GM18507 (cell line): ENCODE data around the gene CYTIP.
A peak's percentile ranks its signal among the peaks of the same experiment; 100 is the strongest.
"Not testable (repeated sequence)": the region's sequence is repeated elsewhere in the genome, so short reads cannot be mapped to it uniquely, and the experiment has no call there.

Experiments
- DNase-seq: peaks from one replicate; pipeline ENCODE4 v3.0.0; 2011; ENCODE audit warnings: low read depth; ENCODE audit not compliant: insufficient read length; ENCODE audit errors: extremely low spot score
- FAIRE-seq: peaks from 2 replicates; lab custom pipeline; 2011; peaks lifted over from hg19 to GRCh38; lab: Jason Lieb, UNC

Gene CYTIP

DNA sequence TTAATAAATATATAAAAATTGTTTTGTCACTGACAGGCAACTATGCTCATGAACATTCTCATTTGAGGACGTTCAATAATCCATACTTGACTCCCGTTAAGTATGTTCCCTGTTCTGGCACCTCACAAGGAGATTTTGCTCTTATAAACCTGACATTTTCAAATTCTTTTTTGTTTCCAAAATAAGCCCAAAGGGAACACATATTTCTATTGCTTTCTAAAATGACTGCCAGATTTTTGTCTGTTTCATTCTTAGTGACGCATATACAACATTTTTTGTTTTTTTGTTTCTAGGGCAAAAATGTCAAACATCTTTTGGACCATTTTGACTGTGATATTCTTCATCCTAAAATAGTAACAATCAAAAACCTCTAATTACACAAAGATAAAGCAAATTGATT, 50.5 kb downstream of the CYTIP start:
- FAIRE-seq, result no peak

DNA sequence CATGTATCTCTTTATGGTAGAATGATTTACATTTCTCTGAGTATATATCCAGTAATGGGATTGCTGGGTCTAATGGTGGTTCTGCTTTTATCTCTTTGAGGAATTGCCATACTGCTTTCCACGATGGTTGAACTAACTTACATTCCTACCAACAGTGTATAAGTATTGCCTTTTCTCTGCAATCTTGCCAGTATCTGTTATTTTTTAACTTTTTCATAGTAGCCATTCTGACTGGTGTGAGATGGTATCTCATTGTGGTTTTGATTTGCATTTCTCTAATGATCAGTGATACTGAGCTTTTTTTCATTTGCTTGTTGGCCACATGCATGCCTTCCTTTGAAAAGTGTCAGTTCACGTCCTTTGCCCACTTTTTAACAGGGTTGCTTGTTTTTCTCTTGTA, 55.1 kb downstream of the CYTIP start:
- peak; percentile 15 for FAIRE-seq
- no peak for DNase-seq

More for the DNA sequence above, 50.5 kb downstream of the CYTIP start:
- DNase-seq, result no peak

DNA sequence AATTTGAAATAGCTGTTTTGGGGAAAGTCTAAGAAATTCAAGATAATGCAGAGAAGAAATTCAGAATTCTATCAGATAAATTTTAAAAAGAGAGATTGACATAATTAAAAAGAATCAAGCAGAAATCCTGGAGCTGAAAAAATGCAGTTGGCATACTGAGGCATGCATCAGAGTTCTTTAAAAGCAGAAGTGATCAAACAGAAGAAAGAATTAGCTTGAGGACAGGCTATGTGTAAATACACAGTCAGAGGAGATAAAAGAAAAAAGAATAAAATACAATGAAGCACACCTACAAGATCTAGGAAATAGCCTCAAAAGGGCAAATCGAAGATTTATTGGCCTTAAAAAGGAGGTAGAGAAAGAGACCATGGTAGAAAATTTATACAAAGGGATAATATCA, 57.1 kb downstream of the CYTIP start:
- FAIRE-seq (peak; percentile 26), DNase-seq (no peak)

DNA sequence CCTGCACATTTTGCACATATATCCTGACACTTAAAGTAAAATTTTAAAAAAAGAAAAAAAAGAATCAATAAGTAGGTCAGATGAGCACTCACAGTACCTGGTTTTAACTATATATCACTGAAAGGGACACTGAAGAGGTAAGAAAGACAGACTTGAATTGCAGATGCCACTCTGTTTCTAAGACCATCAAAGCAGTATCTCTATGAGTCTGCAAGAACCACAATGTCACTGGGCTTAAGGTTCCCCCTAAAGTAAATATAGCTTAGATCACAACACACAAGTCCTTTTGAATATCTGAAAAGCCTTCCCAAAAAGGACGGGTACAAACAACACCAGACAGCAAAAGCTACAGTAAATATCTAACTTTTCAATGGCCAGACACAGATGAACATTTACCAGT, 57.6 kb downstream of the CYTIP start:
- DNase-seq (no peak), FAIRE-seq (no peak)

DNA sequence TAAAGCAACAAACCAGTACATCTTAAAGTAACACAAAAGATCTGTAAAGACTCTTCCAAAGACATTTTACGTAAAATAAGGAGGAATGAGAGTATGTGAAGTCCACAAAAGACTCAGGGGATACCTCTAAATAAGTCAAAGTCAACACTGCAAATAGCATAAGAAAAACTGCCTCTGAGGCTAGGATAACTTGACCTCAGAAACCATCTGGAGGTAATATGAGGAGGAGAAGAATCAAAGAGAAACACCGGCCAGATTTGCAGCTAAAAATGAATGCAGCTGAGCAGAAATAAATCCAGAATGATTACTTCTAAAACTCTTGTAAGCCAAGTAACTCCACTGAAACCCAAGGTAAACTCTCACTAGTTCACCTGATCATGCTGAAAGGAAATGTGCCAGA, 66.0 kb downstream of the CYTIP start:
- FAIRE-seq (no peak), DNase-seq (no peak)

DNA sequence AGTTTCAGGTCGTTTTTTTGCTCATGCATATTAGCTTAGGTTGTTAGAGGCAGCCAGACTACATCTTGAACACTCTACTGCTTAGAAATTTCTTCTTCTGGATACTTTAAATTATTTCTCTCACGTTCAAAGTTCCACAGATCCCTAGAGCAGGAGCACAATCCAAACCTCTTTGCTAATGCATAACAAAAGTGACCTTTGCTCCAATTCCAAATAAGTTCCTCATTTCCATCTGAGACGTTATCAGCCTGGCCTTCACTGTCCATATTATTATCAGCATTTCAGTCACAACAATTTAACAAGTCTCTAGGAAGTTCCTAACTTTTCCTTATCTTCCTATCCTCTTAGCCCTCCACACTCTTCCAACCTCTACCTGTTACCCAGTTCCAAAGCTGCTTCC, 67.8 kb downstream of the CYTIP start:
- FAIRE-seq (no peak), DNase-seq (no peak)

DNA sequence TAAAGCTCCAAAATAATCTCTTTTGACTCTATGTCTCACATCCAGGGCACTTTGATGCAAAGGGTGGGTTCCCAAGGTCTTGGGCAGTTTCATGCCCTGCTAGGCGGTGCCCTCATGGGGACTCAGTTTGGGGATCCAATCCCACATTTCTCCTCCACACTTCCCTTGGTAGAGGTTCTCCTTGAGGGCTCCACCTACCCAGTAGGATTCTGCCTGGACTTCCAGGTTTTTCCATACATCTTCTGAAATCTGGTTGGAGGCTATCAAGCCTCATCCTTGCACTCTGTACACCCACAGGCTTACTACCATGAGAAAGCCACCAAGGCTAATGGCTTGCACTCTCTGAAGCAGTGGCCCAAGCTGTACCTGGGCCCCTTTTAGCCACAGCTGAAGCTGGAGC, 68.5 kb downstream of the CYTIP start:
- FAIRE-seq (no peak), DNase-seq (no peak)

DNA sequence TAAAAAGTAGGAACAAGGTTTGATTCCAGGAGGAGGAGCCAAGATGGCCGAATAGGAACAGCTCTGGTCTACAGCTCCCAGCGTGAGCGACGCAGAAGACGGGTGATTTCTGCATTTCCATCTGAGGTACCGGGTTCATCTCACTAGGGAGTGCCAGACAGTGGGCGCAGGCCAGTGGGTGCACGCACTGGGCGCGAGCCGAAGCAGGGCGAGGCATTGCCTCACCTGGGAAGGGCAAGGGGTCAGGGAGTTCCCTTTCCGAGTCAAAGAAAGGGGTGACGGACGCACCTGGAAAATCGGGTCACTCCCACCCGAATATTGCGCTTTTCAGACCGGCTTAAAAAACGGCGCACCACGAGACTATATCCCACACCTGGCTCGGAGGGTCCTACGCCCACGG, 75.4 kb downstream of the CYTIP start:
- not testable (repeated sequence) for DNase-seq, FAIRE-seq

DNA sequence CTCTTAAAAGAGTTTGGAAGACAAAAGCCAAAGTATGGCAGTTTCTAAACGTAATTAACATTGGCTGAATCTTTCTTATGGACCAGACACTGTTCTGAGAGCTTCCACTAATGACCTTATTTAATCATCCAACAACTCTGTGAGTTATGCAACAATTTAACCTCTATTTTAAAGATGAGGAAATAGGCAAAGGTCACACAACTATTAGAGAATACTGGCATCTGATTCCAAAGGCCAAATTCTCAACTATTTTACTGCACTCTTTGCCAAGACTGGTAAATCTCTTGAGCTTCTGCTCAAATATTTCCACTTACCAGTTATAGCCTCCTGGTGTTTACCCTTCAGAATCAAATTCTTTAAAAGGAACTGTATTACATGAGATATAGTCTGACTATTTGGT, 76.2 kb downstream of the CYTIP start:
- FAIRE-seq (no peak), DNase-seq (no peak)
